GM12878 (cell line): ENCODE data around the gene SYCP3. TPM values are rescaled to one million over a fixed set of nuclear protein-coding genes. Genes with fewer than 3 reads are reported as not detected.
A peak's percentile ranks its signal among the peaks of the same experiment; 100 is the strongest.

Experiments used
- ATF2 ChIP-seq: IDR thresholded peaks from 2 replicates; pipeline ENCODE4 v1.6.1; 2012; ENCODE audit warnings: low read length, inconsistent platforms
- CEBPB ChIP-seq, 2 experiments: fragments of 150-350 bp in 1 of 2; IDR thresholded peaks; 2 replicates each; pipeline ENCODE4 v1.6.1; 2012 to 2014; ENCODE audit warnings: low read depth in 2 of 2, low read length in 2 of 2, borderline replicate concordance in 1 of 2, inconsistent platforms in 1 of 2
- CHD2 ChIP-seq: IDR thresholded peaks from 2 replicates; pipeline ENCODE4 v1.6.1; 2011; ENCODE audit warnings: low read depth, low read length, improper control_type of control experiment, borderline replicate concordance
- DPF2 ChIP-seq: fragments of 450-650 bp; IDR thresholded peaks from 2 replicates; pipeline ENCODE4 v1.6.1; 2017; ENCODE audit warnings: mild to moderate bottlenecking
- HDGF ChIP-seq: fragments of 450-650 bp; IDR thresholded peaks from 2 replicates; pipeline ENCODE4 v1.6.1; 2016; ENCODE audit warnings: antibody characterized with exemption
- IKZF1 ChIP-seq: fragments of 450-650 bp; conservative IDR thresholded peaks from 2 replicates; pipeline ENCODE4 v1.6.1; 2017; ENCODE audit warnings: antibody characterized with exemption, mild to moderate bottlenecking
- MTA3 ChIP-seq: IDR thresholded peaks from 2 replicates; pipeline ENCODE4 v1.6.1; 2012; ENCODE audit warnings: low read length, inconsistent platforms, borderline replicate concordance
- NR2F1 ChIP-seq: fragments of 450-650 bp; conservative IDR thresholded peaks from 2 replicates; pipeline ENCODE4 v1.6.1; 2017; ENCODE audit warnings: mild to moderate bottlenecking
- PAX5 ChIP-seq: IDR thresholded peaks from 2 replicates; pipeline ENCODE4 v1.6.1; 2011; ENCODE audit warnings: low read depth, low read length, borderline replicate concordance
- RCOR1 ChIP-seq: conservative IDR thresholded peaks from 2 replicates; pipeline ENCODE4 v1.6.1; 2012; ENCODE audit warnings: low read depth, low read length, improper control_type of control experiment
- SMARCA5 ChIP-seq: fragments of 450-650 bp; IDR thresholded peaks from 2 replicates; pipeline ENCODE4 v1.6.1; 2017; ENCODE audit warnings: mild to moderate bottlenecking
- SMC3 ChIP-seq: IDR thresholded peaks from 2 replicates; pipeline ENCODE4 v1.6.1; 2011; ENCODE audit warnings: low read length, improper control_type of control experiment, borderline replicate concordance
- SUPT20H ChIP-seq: IDR thresholded peaks from 2 replicates; pipeline ENCODE4 v1.6.1; 2011; ENCODE audit warnings: low read depth, mild to moderate bottlenecking, low read length, moderate library complexity, borderline replicate concordance; ENCODE audit not compliant: control insufficient read depth
- TCF12 ChIP-seq: IDR thresholded peaks from 2 replicates; pipeline ENCODE4 v1.6.1; 2011; ENCODE audit warnings: low read depth, mild to moderate bottlenecking, low read length
- WRNIP1 ChIP-seq: IDR thresholded peaks from 2 replicates; pipeline ENCODE4 v1.6.1; 2011; ENCODE audit warnings: low read depth, low read length, improper control_type of control experiment, borderline replicate concordance
- YY1 ChIP-seq: IDR thresholded peaks from 2 replicates; pipeline ENCODE4 v1.6.1; 2011; ENCODE audit warnings: low read depth, mild to moderate bottlenecking, low read length
- polyA plus RNA-seq, 11 experiments: library from polyadenylated mRNA; depleted of rRNA in 4 of 11; unstranded in 6 of 11; stranded (reverse) in 5 of 11; fragments of >200 nt; fragmentation: Nextera tagmentation in 4 of 11; fragmentation: Illumina TruSeq in 1 of 11; extraction: Ambion mirVana in 4 of 11; extraction: Trizol in 1 of 11; gene quantifications; 1 replicate in 1 of 11; 2 replicates in 10 of 11; pipeline versions ENCODE4 v1.2.1 to v1.2.3, GENCODE V29; 2011 to 2016; ENCODE audit warnings: inconsistent platforms in 2 of 11, missing spikeins in 2 of 11, low read depth in 1 of 11
- total RNA-seq, 4 experiments: library from RNA; depleted of rRNA in 3 of 4; stranded (reverse); fragments of >200 nt in 3 of 4; fragmentation: Illumina TruSeq in 1 of 4; extraction: Trizol in 1 of 4; gene quantifications; 2 replicates each; pipeline versions ENCODE4 v1.2.1 to v1.2.3, GENCODE V29; 2013 to 2021
- TF ChIP-seq, protein P1 (sequence below): fragments of 450-650 bp; IDR thresholded peaks from 2 replicates; pipeline ENCODE4 v1.6.1; 2018; ENCODE audit warnings: mild to moderate bottlenecking, low read depth, moderate library complexity; ENCODE audit not compliant: partially characterized antibody
- TF ChIP-seq, protein P2 (sequence below): IDR thresholded peaks from 2 replicates; pipeline ENCODE4 v1.6.1; 2012; ENCODE audit warnings: improper control_type of control experiment, low read depth, low read length; ENCODE audit not compliant: insufficient replicate concordance
- TF ChIP-seq, protein P3 (sequence below): IDR thresholded peaks from 2 replicates; pipeline ENCODE4 v1.6.1; 2012; ENCODE audit warnings: low read depth, low read length, improper control_type of control experiment

The SYCP3 gene
- total and polyA plus RNA-seq, 10 of the 15 experiments (the other 5 are each of a cell fraction or from before 2014, with no cell fraction given) = 0.08 to 0.58 (median 0.21) TPM

- TF ChIP-seq, protein P1, sequence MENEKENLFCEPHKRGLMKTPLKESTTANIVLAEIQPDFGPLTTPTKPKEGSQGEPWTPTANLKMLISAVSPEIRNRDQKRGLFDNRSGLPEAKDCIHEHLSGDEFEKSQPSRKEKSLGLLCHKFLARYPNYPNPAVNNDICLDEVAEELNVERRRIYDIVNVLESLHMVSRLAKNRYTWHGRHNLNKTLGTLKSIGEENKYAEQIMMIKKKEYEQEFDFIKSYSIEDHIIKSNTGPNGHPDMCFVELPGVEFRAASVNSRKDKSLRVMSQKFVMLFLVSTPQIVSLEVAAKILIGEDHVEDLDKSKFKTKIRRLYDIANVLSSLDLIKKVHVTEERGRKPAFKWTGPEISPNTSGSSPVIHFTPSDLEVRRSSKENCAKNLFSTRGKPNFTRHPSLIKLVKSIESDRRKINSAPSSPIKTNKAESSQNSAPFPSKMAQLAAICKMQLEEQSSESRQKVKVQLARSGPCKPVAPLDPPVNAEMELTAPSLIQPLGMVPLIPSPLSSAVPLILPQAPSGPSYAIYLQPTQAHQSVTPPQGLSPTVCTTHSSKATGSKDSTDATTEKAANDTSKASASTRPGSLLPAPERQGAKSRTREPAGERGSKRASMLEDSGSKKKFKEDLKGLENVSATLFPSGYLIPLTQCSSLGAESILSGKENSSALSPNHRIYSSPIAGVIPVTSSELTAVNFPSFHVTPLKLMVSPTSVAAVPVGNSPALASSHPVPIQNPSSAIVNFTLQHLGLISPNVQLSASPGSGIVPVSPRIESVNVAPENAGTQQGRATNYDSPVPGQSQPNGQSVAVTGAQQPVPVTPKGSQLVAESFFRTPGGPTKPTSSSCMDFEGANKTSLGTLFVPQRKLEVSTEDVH = no peak
- TF ChIP-seq MTA3 = 0 out of 2 replicates have a peak, but pooled peaks have one; percentile 53
- TF ChIP-seq SUPT20H = no peak
- 0 out of 4 replicates have a peak, but pooled peaks of 1 of the 2 experiments have one; percentile 30 for TF ChIP-seq CEBPB (IDR thresholded peaks at IDR 0.05; ENCODE audit: borderline replicate concordance in 1 of 2, low read depth in 2 of 2, low read length in 2 of 2)
- TF ChIP-seq, protein P2, sequence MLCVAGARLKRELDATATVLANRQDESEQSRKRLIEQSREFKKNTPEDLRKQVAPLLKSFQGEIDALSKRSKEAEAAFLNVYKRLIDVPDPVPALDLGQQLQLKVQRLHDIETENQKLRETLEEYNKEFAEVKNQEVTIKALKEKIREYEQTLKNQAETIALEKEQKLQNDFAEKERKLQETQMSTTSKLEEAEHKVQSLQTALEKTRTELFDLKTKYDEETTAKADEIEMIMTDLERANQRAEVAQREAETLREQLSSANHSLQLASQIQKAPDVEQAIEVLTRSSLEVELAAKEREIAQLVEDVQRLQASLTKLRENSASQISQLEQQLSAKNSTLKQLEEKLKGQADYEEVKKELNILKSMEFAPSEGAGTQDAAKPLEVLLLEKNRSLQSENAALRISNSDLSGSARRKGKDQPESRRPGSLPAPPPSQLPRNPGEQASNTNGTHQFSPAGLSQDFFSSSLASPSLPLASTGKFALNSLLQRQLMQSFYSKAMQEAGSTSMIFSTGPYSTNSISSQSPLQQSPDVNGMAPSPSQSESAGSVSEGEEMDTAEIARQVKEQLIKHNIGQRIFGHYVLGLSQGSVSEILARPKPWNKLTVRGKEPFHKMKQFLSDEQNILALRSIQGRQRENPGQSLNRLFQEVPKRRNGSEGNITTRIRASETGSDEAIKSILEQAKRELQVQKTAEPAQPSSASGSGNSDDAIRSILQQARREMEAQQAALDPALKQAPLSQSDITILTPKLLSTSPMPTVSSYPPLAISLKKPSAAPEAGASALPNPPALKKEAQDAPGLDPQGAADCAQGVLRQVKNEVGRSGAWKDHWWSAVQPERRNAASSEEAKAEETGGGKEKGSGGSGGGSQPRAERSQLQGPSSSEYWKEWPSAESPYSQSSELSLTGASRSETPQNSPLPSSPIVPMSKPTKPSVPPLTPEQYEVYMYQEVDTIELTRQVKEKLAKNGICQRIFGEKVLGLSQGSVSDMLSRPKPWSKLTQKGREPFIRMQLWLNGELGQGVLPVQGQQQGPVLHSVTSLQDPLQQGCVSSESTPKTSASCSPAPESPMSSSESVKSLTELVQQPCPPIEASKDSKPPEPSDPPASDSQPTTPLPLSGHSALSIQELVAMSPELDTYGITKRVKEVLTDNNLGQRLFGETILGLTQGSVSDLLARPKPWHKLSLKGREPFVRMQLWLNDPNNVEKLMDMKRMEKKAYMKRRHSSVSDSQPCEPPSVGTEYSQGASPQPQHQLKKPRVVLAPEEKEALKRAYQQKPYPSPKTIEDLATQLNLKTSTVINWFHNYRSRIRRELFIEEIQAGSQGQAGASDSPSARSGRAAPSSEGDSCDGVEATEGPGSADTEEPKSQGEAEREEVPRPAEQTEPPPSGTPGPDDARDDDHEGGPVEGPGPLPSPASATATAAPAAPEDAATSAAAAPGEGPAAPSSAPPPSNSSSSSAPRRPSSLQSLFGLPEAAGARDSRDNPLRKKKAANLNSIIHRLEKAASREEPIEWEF = no peak
- no peak for TF ChIP-seq SMC3
- TF ChIP-seq IKZF1 = 0 out of 2 replicates have a peak, but pooled peaks have one; percentile 20
- peak; percentile 29; the same call in 1 of the 2 replicates for TF ChIP-seq NR2F1
- TF ChIP-seq, protein P3, sequence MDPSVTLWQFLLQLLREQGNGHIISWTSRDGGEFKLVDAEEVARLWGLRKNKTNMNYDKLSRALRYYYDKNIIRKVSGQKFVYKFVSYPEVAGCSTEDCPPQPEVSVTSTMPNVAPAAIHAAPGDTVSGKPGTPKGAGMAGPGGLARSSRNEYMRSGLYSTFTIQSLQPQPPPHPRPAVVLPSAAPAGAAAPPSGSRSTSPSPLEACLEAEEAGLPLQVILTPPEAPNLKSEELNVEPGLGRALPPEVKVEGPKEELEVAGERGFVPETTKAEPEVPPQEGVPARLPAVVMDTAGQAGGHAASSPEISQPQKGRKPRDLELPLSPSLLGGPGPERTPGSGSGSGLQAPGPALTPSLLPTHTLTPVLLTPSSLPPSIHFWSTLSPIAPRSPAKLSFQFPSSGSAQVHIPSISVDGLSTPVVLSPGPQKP = no peak
- no peak for TF ChIP-seq HDGF
- TF ChIP-seq RCOR1 = no peak
- peak; percentile 79 for TF ChIP-seq ATF2
- TF ChIP-seq PAX5 = peak; percentile 76; the same call in 1 of the 2 replicates
- TF ChIP-seq CHD2 = peak; percentile 66; the same call in 1 of the 2 replicates
- no peak for TF ChIP-seq SMARCA5
- TF ChIP-seq WRNIP1 = no peak
- peak; percentile 96 for TF ChIP-seq TCF12
- peak; percentile 53; the same call in 1 of the 2 replicates for TF ChIP-seq DPF2
- 0 out of 2 replicates have a peak, but pooled peaks have one; percentile 23 for TF ChIP-seq YY1
Measured at GRCh38 chr12:101743724-101744472, 4.6 kb upstream of the SYCP3 start (continued).
